IPS-18c (cell line): ENCODE data around the gene TSEN54.

ENCODE experiments used
- H3K4me3 ChIP-seq: 2 replicates; pipeline ENCODE4 v1.7.0; 2013; ENCODE audit warnings: low read depth, mild to moderate bottlenecking, low read length, moderate library complexity; ENCODE audit not compliant: insufficient read depth
- H3K9me3 ChIP-seq: one replicate; pipeline ENCODE4 v1.6.1; 2013; ENCODE audit warnings: mild to moderate bottlenecking, low read length, moderate library complexity; ENCODE audit not compliant: control insufficient read depth, insufficient read depth

TSEN54 gene

GRCh38 chr17:75486151-75486550, 30.2 kb upstream of the TSEN54 start:
- Histone ChIP-seq H3K9me3 (no peaks in the 10 kb centered on the region), H3K4me3 (no peak overlapping the region)

- Histone ChIP-seq H3K9me3 (no peaks in the 10 kb centered on the region), H3K4me3 (no peak overlapping the region)
Observed at GRCh38 chr17:75486951-75487350, 29.4 kb upstream of the TSEN54 start.

GRCh38 chr17:75487351-75488070, 28.8 kb upstream of the TSEN54 start:
- Histone ChIP-seq H3K9me3 (no peaks in the 10 kb centered on the region), H3K4me3 (no peak overlapping the region)

- Histone ChIP-seq H3K9me3 (no peaks in the 10 kb centered on the region), H3K4me3 (no peak overlapping the region)
Observed at GRCh38 chr17:75488693-75489510, 27.4 kb upstream of the TSEN54 start.

- H3K9me3 ChIP-seq, result no peaks in the 10 kb centered on the region
- H3K4me3 ChIP-seq, result no peak overlapping the region
Observed at GRCh38 chr17:75489511-75489955, 26.8 kb upstream of the TSEN54 start.

- H3K4me3 ChIP-seq, result no peak overlapping the region
- no peaks in the 10 kb centered on the region for H3K9me3 ChIP-seq
Observed at GRCh38 chr17:75490173-75490743, 26.1 kb upstream of the TSEN54 start.

GRCh38 chr17:75490953-75491649, 25.2 kb upstream of the TSEN54 start:
- Histone ChIP-seq H3K4me3 (no peak overlapping the region), H3K9me3 (no peaks in the 10 kb centered on the region)

- no peak overlapping the region for H3K4me3 ChIP-seq
- H3K9me3 ChIP-seq, result no peaks in the 10 kb centered on the region
Observed at GRCh38 chr17:75491680-75492079, 24.6 kb upstream of the TSEN54 start.

GRCh38 chr17:75492555-75493168, 23.7 kb upstream of the TSEN54 start:
- Histone ChIP-seq H3K4me3 (no peak overlapping the region), H3K9me3 (no peaks in the 10 kb centered on the region)

GRCh38 chr17:75493476-75494129, 22.7 kb upstream of the TSEN54 start:
- Histone ChIP-seq H3K9me3 (no peaks in the 10 kb centered on the region), H3K4me3 (no peak overlapping the region)

- H3K4me3 ChIP-seq, result no peak overlapping the region
Observed at GRCh38 chr17:75494326-75494877, 21.9 kb upstream of the TSEN54 start.

GRCh38 chr17:75496005-75496404, 20.3 kb upstream of the TSEN54 start:
- Histone ChIP-seq H3K9me3 (no peaks in the 10 kb centered on the region), H3K4me3 (no peak overlapping the region)

More at GRCh38 chr17:75494326-75494877, 21.9 kb upstream of the TSEN54 start:
- no peaks in the 10 kb centered on the region for H3K9me3 ChIP-seq

GRCh38 chr17:75498039-75498725, 18.1 kb upstream of the TSEN54 start:
- H3K4me3 ChIP-seq, result no peak overlapping the region
- H3K9me3 ChIP-seq, result no peaks in the 10 kb centered on the region

GRCh38 chr17:75498726-75499213, 17.6 kb upstream of the TSEN54 start:
- Histone ChIP-seq H3K9me3 (no peaks in the 10 kb centered on the region), H3K4me3 (no peak overlapping the region)

- no peak overlapping the region for H3K4me3 ChIP-seq
Observed at GRCh38 chr17:75499313-75500022, 16.9 kb upstream of the TSEN54 start.

More at GRCh38 chr17:75499313-75500022, 16.9 kb upstream of the TSEN54 start:
- H3K9me3 ChIP-seq, result no peaks in the 10 kb centered on the region
